Lower lobe of right lung (tissue), 2 donors: Measurements from ENCODE around the gene IL17D. TPM values are rescaled to one million over a fixed set of nuclear protein-coding genes. Genes with fewer than 3 reads are reported as not detected.
A peak's percentile ranks its signal among the peaks of the same experiment; 100 is the strongest.

Source experiments
- ATAC-seq, 2 donors: fragments of 200-7000 bp; cut with Tn5 transposase; one replicate each; pipeline ENCODE4 v1.9.1; 2020 to 2022; ENCODE audit warnings: mild to moderate bottlenecking in 2 of 2, moderate library complexity in 2 of 2
- DNase-seq: peaks from one replicate; pipeline ENCODE4 v3.0.0-alpha.2; 2020
- H3K27ac ChIP-seq: fragments of 200-600 bp; one replicate; pipeline ENCODE4 v1.8.0; 2022
- H3K27me3 ChIP-seq: fragments of 200-600 bp; one replicate; pipeline ENCODE4 v1.8.0; 2022; ENCODE audit warnings: low read depth
- H3K36me3 ChIP-seq: fragments of 200-600 bp; one replicate; pipeline ENCODE4 v1.8.0; 2022; ENCODE audit warnings: mild to moderate bottlenecking
- H3K4me1 ChIP-seq: fragments of 200-600 bp; one replicate; pipeline ENCODE4 v1.8.0; 2022
- H3K4me3 ChIP-seq: fragments of 200-600 bp; one replicate; pipeline ENCODE4 v1.8.0; 2022; ENCODE audit warnings: mild to moderate bottlenecking
- H3K9me3 ChIP-seq: fragments of 200-600 bp; one replicate; pipeline ENCODE4 v1.8.0; 2022
- CTCF ChIP-seq: fragments of 200-600 bp; IDR thresholded peaks from one replicate; pipeline ENCODE4 v1.8.0; 2022; ENCODE audit warnings: antibody characterized with exemption, mild to moderate bottlenecking
- intact Hi-C: fragments of 100-400 bp; cut with DNase I; formaldehyde crosslinking; loops from one replicate; pipeline ENCODE4 v1.11.0; 2022
- total RNA-seq: library from RNA; stranded (reverse); fragmentation: NEBNext Ultra II Directional; extraction: Animal tissue kit (Norgen Biotek cat#: 25700); gene quantifications from one replicate; pipeline ENCODE4 v1.2.1, GENCODE V29; 2021
- donor health status: DM: no; HTN: yes; CAD: no; lungs with severe emphysema.

IL17D gene
- total RNA-seq, 1 donor from 2014 or later: 1.5 TPM

- intact Hi-C loops: no loop called here
- Histone ChIP-seq H3K4me1 (no peaks in the 10 kb centered on the region), H3K4me3 (no peak overlapping the region), H3K9me3 (no peaks in the 10 kb centered on the region), H3K36me3 (no peaks in the 10 kb centered on the region), H3K27me3 (no peaks in the 10 kb centered on the region), H3K27ac (no peak overlapping the region)
- ATAC-seq: no peak
- TF ChIP-seq CTCF: no peak
- DNase-seq: no peak
Observed at GRCh38 chr13:20684041-20684440, 19.5 kb upstream of the IL17D start.

- H3K4me1 ChIP-seq: no peaks in the 10 kb centered on the region
- peak; percentile 24 to 51 for ATAC-seq
- no peaks in the 10 kb centered on the region for H3K9me3 ChIP-seq
- no peaks in the 10 kb centered on the region for H3K27me3 ChIP-seq
- H3K4me3 ChIP-seq: no peak overlapping the region
- no peak for TF ChIP-seq CTCF
- H3K27ac ChIP-seq: no peak overlapping the region
- H3K36me3 ChIP-seq: no peaks in the 10 kb centered on the region
- intact Hi-C loops: no loop called here
- no peak for DNase-seq
Observed at GRCh38 chr13:20684546-20684945, 19.0 kb upstream of the IL17D start.

GRCh38 chr13:20685092-20685491 lies 18.4 kb upstream of the IL17D start:
- Histone ChIP-seq H3K9me3 (no peaks in the 10 kb centered on the region), H3K4me1 (no peaks in the 10 kb centered on the region), H3K27me3 (no peaks in the 10 kb centered on the region), H3K36me3 (peaks cover under 1% of the 10 kb centered on the region), H3K27ac (no peak overlapping the region), H3K4me3 (no peak overlapping the region)
- ATAC-seq: no peak
- TF ChIP-seq CTCF: no peak
- intact Hi-C loops: no loop called here
- DNase-seq: no peak

GRCh38 chr13:20686167-20686566 lies 17.3 kb upstream of the IL17D start:
- Histone ChIP-seq H3K4me1 (no peaks in the 10 kb centered on the region), H3K4me3 (no peak overlapping the region), H3K9me3 (no peaks in the 10 kb centered on the region), H3K27ac (no peak overlapping the region), H3K36me3 (peaks cover 11% of the 10 kb centered on the region), H3K27me3 (no peaks in the 10 kb centered on the region)
- DNase-seq (no peak), ATAC-seq (no peak)
- intact Hi-C loops: no loop called here
- no peak for TF ChIP-seq CTCF

- no peaks in the 10 kb centered on the region for H3K9me3 ChIP-seq
- no peak for TF ChIP-seq CTCF
- H3K4me1 ChIP-seq: no peaks in the 10 kb centered on the region
- no peak for DNase-seq
- no peaks in the 10 kb centered on the region for H3K27me3 ChIP-seq
- ATAC-seq: no peak
- H3K36me3 ChIP-seq: peaks cover 15% of the 10 kb centered on the region
- H3K27ac ChIP-seq: no peak overlapping the region
- H3K4me3 ChIP-seq: no peak overlapping the region
- intact Hi-C loops: no loop called here
Observed at GRCh38 chr13:20686863-20687579, 16.5 kb upstream of the IL17D start.
